Suprapubic skin (tissue), 4 donors: ENCODE results near the gene RNFT2. TPM values are rescaled to one million over a fixed set of nuclear protein-coding genes. Genes with fewer than 3 reads are reported as not detected.
"Not testable (repeated sequence)": the region's sequence is repeated elsewhere in the genome, so short reads cannot be mapped to it uniquely, and the experiment has no call there.

Experiments used
- DNase-seq, 2 donors: peaks; one replicate each; pipeline ENCODE4 v3.0.0-alpha.2; 2019; ENCODE audit warnings: low spot score in 2 of 2
- H3K27ac ChIP-seq: fragments of 200-600 bp; sonication (generic); one replicate; pipeline ENCODE4 v1.5.1; 2019
- H3K27me3 ChIP-seq: fragments of 200-600 bp; sonication (generic); one replicate; pipeline ENCODE4 v1.5.1; 2019
- H3K36me3 ChIP-seq: fragments of 200-600 bp; sonication (generic); one replicate; pipeline ENCODE4 v1.5.1; 2019
- H3K4me1 ChIP-seq: fragments of 200-600 bp; sonication (generic); one replicate; pipeline ENCODE4 v1.5.1; 2019
- H3K4me3 ChIP-seq: fragments of 200-600 bp; sonication (generic); one replicate; pipeline ENCODE4 v1.5.1; 2019; ENCODE audit warnings: mild to moderate bottlenecking
- H3K9me3 ChIP-seq: fragments of 200-600 bp; sonication (generic); one replicate; pipeline ENCODE4 v1.5.1; 2019
- CTCF ChIP-seq, 2 donors: fragments of 200-600 bp in 1 of 2; fragments of 450-650 bp in 1 of 2; sonication (generic) in 1 of 2; IDR thresholded peaks; one replicate each; pipeline ENCODE4 v1.5.1; 2016 to 2019; ENCODE audit warnings: antibody characterized with exemption in 2 of 2, mild to moderate bottlenecking in 1 of 2, moderate library complexity in 1 of 2
- EP300 ChIP-seq: sonication (generic); formaldehyde crosslinking; IDR thresholded peaks from one replicate; pipeline ENCODE4 v1.6.1; 2017; ENCODE audit warnings: antibody characterized with exemption
- POLR2A ChIP-seq, 2 donors: fragments of 450-650 bp; IDR thresholded peaks; one replicate each; pipeline ENCODE4 v1.6.1; 2017; ENCODE audit warnings: antibody characterized with exemption in 2 of 2, mild to moderate bottlenecking in 2 of 2, moderate library complexity in 2 of 2
- POLR2AphosphoS5 ChIP-seq, 3 donors: sonication (generic); formaldehyde crosslinking; IDR thresholded peaks; one replicate each; pipeline ENCODE4 v1.6.1; 2017; ENCODE audit warnings: antibody characterized with exemption in 3 of 3
- WGBS: methylation state at CpG from one replicate; pipeline ENCODE4 v1.1.5; 2018; 5-methylcytosine and 5-hydroxymethylcytosine counted together
- total RNA-seq, 4 donors: library from RNA; depleted of rRNA; stranded (reverse); fragments of >200 nt; gene quantifications; one replicate each; pipeline ENCODE4 v1.1.0, GENCODE V29; 2016

RNFT2 gene
- total RNA-seq, 4 donors from 2014 or later: 0.40 to 1.4 (median 0.69) TPM

GRCh38 chr12:116735084-116735483, 3.0 kb upstream of the RNFT2 start:
- TF ChIP-seq POLR2A (IDR thresholded peaks at IDR 0.05) (no peak), EP300 (no peak), POLR2AphosphoS5 (IDR thresholded peaks at IDR 0.05) (no peak), CTCF (IDR thresholded peaks at IDR 0.05) (no peak)
- Histone ChIP-seq H3K36me3 (peaks cover 18% of the 10 kb centered on the region), H3K27ac (no peak overlapping the region), H3K4me1 (peaks cover 20% of the 10 kb centered on the region), H3K9me3 (no peaks in the 10 kb centered on the region), H3K27me3 (no peaks in the 10 kb centered on the region), H3K4me3 (no peak overlapping the region)
- DNase-seq: peak in 1 of 2 donors; percentile 68
- WGBS: 87% methylated on average over 10 of the region's 10 CpGs

- WGBS: 69% methylated on average over 9 of the region's 9 CpGs
- Histone ChIP-seq H3K4me1 (peaks cover 20% of the 10 kb centered on the region), H3K27me3 (no peaks in the 10 kb centered on the region), H3K27ac (no peak overlapping the region), H3K36me3 (peaks cover 18% of the 10 kb centered on the region), H3K9me3 (no peaks in the 10 kb centered on the region), H3K4me3 (peak overlapping the region; percentile 96)
- DNase-seq: peak in 1 of 2 donors; percentile 49
- TF ChIP-seq POLR2AphosphoS5 (IDR thresholded peaks at IDR 0.05) (no peak), EP300 (no peak), CTCF (IDR thresholded peaks at IDR 0.05) (no peak), POLR2A (IDR thresholded peaks at IDR 0.05) (no peak)
These were observed 2.0 kb upstream of the RNFT2 start for GRCh38 chr12:116735951-116736599.

- peak in 1 of 2 donors; percentile 68 for DNase-seq
- 1% methylated on average over 24 of the region's 24 CpGs for WGBS
- peaks cover 20% of the 10 kb centered on the region for H3K4me1 ChIP-seq
These were observed 947 bp upstream of the RNFT2 start for GRCh38 chr12:116736962-116737773.

GRCh38 chr12:116739381-116739887, 1.3 kb downstream of the RNFT2 start:
- Histone ChIP-seq H3K27ac (no peak overlapping the region), H3K27me3 (no peaks in the 10 kb centered on the region), H3K4me1 (peaks cover 20% of the 10 kb centered on the region), H3K9me3 (no peaks in the 10 kb centered on the region), H3K36me3 (peaks cover 6% of the 10 kb centered on the region), H3K4me3 (no peak overlapping the region)
- no peak for TF ChIP-seq CTCF (IDR thresholded peaks at IDR 0.05)
- TF ChIP-seq POLR2AphosphoS5 (IDR thresholded peaks at IDR 0.05): no peak
- no peak for TF ChIP-seq POLR2A (IDR thresholded peaks at IDR 0.05)
- TF ChIP-seq EP300: no peak
- DNase-seq: no peak
- 82% methylated on average over 7 of the region's 7 CpGs for WGBS

More at GRCh38 chr12:116736962-116737773, 947 bp upstream of the RNFT2 start:
- Histone ChIP-seq H3K27me3 (no peaks in the 10 kb centered on the region), H3K4me3 (peak overlapping the region; percentile 96), H3K36me3 (peaks cover 18% of the 10 kb centered on the region), H3K9me3 (no peaks in the 10 kb centered on the region), H3K27ac (peak overlapping the region; percentile 79)
- TF ChIP-seq EP300 (no peak), POLR2A (IDR thresholded peaks at IDR 0.05) (no peak), CTCF (IDR thresholded peaks at IDR 0.05) (no peak), POLR2AphosphoS5 (IDR thresholded peaks at IDR 0.05) (no peak)

- not testable (repeated sequence) for H3K4me3 ChIP-seq, H3K4me1 ChIP-seq, H3K27me3 ChIP-seq, H3K9me3 ChIP-seq, DNase-seq, H3K27ac ChIP-seq, H3K36me3 ChIP-seq
- WGBS: 81% methylated on average over 2 of the region's 2 CpGs
These were observed 4.7 kb downstream of the RNFT2 start for GRCh38 chr12:116742787-116743186.
